ENCODE results near the gene ATP4A.
"Not testable (repeated sequence)": the region's sequence is repeated elsewhere in the genome, so short reads cannot be mapped to it uniquely, and the experiment has no call there.

The ATP4A gene

DNA sequence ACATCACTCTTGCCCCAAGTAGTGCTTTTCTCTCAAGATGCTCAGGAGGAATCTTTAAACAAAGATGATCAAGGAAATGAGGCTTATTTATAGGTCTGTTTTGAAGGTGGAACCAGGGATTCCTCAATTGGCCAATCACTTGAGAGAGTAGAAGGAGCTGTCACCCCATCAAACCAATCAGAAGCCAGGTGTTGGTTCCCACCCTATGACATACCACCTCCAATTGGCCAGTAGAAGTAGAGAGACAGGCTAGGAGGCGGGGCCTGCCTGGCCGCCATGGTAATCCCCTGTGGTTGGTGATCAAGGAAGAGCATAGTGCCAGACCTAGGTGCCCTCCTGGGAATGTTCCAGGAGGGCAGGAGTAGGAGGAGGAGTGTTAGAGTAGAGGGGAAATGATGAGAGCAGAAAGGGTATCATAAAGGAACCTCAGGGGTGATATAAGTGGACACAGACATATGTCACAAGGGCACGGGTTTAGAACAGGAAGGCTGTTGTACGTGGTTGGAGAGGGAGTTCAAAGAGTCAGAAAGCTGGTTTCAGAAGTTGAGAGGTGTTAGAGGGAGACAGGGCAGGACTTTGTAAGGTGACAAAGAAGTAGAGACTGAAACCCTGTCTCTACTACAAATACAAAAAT, 33.0 kb upstream of the ATP4A start:
- TF ChIP-seq POU2F2 (IDR thresholded peaks at IDR 0.05; ENCODE audit: low read depth, low read length), result no peak
- TF ChIP-seq SPI1 (IDR thresholded peaks at IDR 0.05; ENCODE audit: low read depth, low read length), result no peak
- TF ChIP-seq POLR2A (IDR thresholded peaks at IDR 0.05; ENCODE audit: low read depth, low read length), result no peak
- TF ChIP-seq TAF1 (IDR thresholded peaks at IDR 0.05; ENCODE audit: low read depth, low read length), result no peak
- no peak for TF ChIP-seq POLR2AphosphoS5 (IDR thresholded peaks at IDR 0.05; ENCODE audit: low read depth, low read length)
- TF ChIP-seq PAX5 (IDR thresholded peaks at IDR 0.05; ENCODE audit: insufficient read depth, low read length, severe bottlenecking), result no peak
- peak; percentile 87 for FAIRE-seq
- DNase-seq (ENCODE audit: insufficient read length, low spot score), result peak; percentile 66

- FAIRE-seq (no peak), DNase-seq (ENCODE audit: insufficient read length, low spot score) (no peak)
- TF ChIP-seq SPI1 (IDR thresholded peaks at IDR 0.05; ENCODE audit: low read depth, low read length), result no peak
- TF ChIP-seq POLR2AphosphoS5 (IDR thresholded peaks at IDR 0.05; ENCODE audit: low read depth, low read length), result no peak
- no peak for TF ChIP-seq TAF1 (IDR thresholded peaks at IDR 0.05; ENCODE audit: low read depth, low read length)
- TF ChIP-seq POU2F2 (IDR thresholded peaks at IDR 0.05; ENCODE audit: low read depth, low read length), result no peak
- no peak for TF ChIP-seq PAX5 (IDR thresholded peaks at IDR 0.05; ENCODE audit: insufficient read depth, low read length, severe bottlenecking)
- no peak for TF ChIP-seq POLR2A (IDR thresholded peaks at IDR 0.05; ENCODE audit: low read depth, low read length)
Measured at GRCh38 chr19:35595928-35596327, 32.5 kb upstream of the ATP4A start.

DNA sequence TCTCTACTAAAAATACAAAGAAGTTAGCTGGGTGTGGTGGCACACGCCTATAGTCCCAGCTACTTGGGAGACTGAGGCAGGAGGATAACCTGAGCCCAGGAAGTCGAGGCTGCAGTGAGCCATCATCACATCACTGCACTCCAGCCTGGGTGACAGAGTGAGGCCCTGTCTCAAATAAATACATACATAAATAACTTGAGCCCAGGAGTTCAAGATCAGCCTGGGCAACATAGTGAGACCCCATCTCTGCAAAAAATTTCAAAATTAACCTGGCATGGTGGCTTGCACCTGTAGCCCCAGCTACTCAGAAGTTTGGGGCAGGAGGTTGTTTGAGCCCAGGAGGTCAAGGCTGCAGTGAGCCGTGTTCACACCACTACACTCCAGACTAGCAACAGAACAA, 31.6 kb upstream of the ATP4A start:
- not testable (repeated sequence) for FAIRE-seq; DNase-seq (ENCODE audit: insufficient read length, low spot score)

GRCh38 chr19:35592226-35592625, 28.8 kb upstream of the ATP4A start:
- DNase-seq (ENCODE audit: insufficient read length, low spot score) (peak; percentile 36), FAIRE-seq (peak; percentile 64)
- TF ChIP-seq TAF1 (IDR thresholded peaks at IDR 0.05; ENCODE audit: low read depth, low read length), result no peak
- TF ChIP-seq POLR2AphosphoS5 (IDR thresholded peaks at IDR 0.05; ENCODE audit: low read depth, low read length), result no peak
- TF ChIP-seq POU2F2 (IDR thresholded peaks at IDR 0.05; ENCODE audit: low read depth, low read length), result no peak
- no peak for TF ChIP-seq SPI1 (IDR thresholded peaks at IDR 0.05; ENCODE audit: low read depth, low read length)

GRCh38 chr19:35590875-35591274, 27.4 kb upstream of the ATP4A start:
- no peak for TF ChIP-seq TAF1 (IDR thresholded peaks at IDR 0.05; ENCODE audit: low read depth, low read length)
- TF ChIP-seq PAX5 (IDR thresholded peaks at IDR 0.05; ENCODE audit: insufficient read depth, low read length, severe bottlenecking), result no peak
- TF ChIP-seq SPI1 (IDR thresholded peaks at IDR 0.05; ENCODE audit: low read depth, low read length), result no peak
- TF ChIP-seq POLR2A (IDR thresholded peaks at IDR 0.05; ENCODE audit: low read depth, low read length), result no peak
- TF ChIP-seq POU2F2 (IDR thresholded peaks at IDR 0.05; ENCODE audit: low read depth, low read length), result no peak
- TF ChIP-seq POLR2AphosphoS5 (IDR thresholded peaks at IDR 0.05; ENCODE audit: low read depth, low read length), result no peak
- no peak for DNase-seq (ENCODE audit: insufficient read length, low spot score)
- no peak for FAIRE-seq

GRCh38 chr19:35587321-35587720, 23.9 kb upstream of the ATP4A start:
- no peak for FAIRE-seq
- no peak for TF ChIP-seq POU2F2 (IDR thresholded peaks at IDR 0.05; ENCODE audit: low read depth, low read length)
- TF ChIP-seq PAX5 (IDR thresholded peaks at IDR 0.05; ENCODE audit: insufficient read depth, low read length, severe bottlenecking), result no peak
- no peak for TF ChIP-seq POLR2A (IDR thresholded peaks at IDR 0.05; ENCODE audit: low read depth, low read length)
- TF ChIP-seq POLR2AphosphoS5 (IDR thresholded peaks at IDR 0.05; ENCODE audit: low read depth, low read length), result no peak
- no peak for TF ChIP-seq TAF1 (IDR thresholded peaks at IDR 0.05; ENCODE audit: low read depth, low read length)
- TF ChIP-seq SPI1 (IDR thresholded peaks at IDR 0.05; ENCODE audit: low read depth, low read length), result no peak
- no peak for DNase-seq (ENCODE audit: insufficient read length, low spot score)

GRCh38 chr19:35585848-35586247, 22.4 kb upstream of the ATP4A start, which contains the start of gene PMIS2:
Gene PMIS2, plus strand, starts transcription at chr19:35586173. Its CDS starts 87 bp downstream, at chr19:35586260.
- DNase-seq (ENCODE audit: insufficient read length, low spot score), result no peak
- FAIRE-seq, result no peak
- no peak for TF ChIP-seq TAF1 (IDR thresholded peaks at IDR 0.05; ENCODE audit: low read depth, low read length)
- TF ChIP-seq POLR2AphosphoS5 (IDR thresholded peaks at IDR 0.05; ENCODE audit: low read depth, low read length), result no peak
- TF ChIP-seq SPI1 (IDR thresholded peaks at IDR 0.05; ENCODE audit: low read depth, low read length), result no peak
- TF ChIP-seq POU2F2 (IDR thresholded peaks at IDR 0.05; ENCODE audit: low read depth, low read length), result no peak
- TF ChIP-seq POLR2A (IDR thresholded peaks at IDR 0.05; ENCODE audit: low read depth, low read length), result no peak
- TF ChIP-seq PAX5 (IDR thresholded peaks at IDR 0.05; ENCODE audit: insufficient read depth, low read length, severe bottlenecking), result no peak

GRCh38 chr19:35582760-35583159, 19.3 kb upstream of the ATP4A start:
- TF ChIP-seq TAF1 (IDR thresholded peaks at IDR 0.05; ENCODE audit: low read depth, low read length) (no peak), POLR2A (IDR thresholded peaks at IDR 0.05; ENCODE audit: low read depth, low read length) (no peak), POU2F2 (IDR thresholded peaks at IDR 0.05; ENCODE audit: low read depth, low read length) (no peak), PAX5 (IDR thresholded peaks at IDR 0.05; ENCODE audit: insufficient read depth, low read length, severe bottlenecking) (no peak), SPI1 (IDR thresholded peaks at IDR 0.05; ENCODE audit: low read depth, low read length) (no peak), POLR2AphosphoS5 (IDR thresholded peaks at IDR 0.05; ENCODE audit: low read depth, low read length) (no peak)
- FAIRE-seq (no peak), DNase-seq (ENCODE audit: insufficient read length, low spot score) (no peak)

GRCh38 chr19:35578707-35579106, 15.2 kb upstream of the ATP4A start:
- DNase-seq (ENCODE audit: insufficient read length, low spot score) (no peak), FAIRE-seq (no peak)
- TF ChIP-seq SPI1 (IDR thresholded peaks at IDR 0.05; ENCODE audit: low read depth, low read length), result no peak
- no peak for TF ChIP-seq POU2F2 (IDR thresholded peaks at IDR 0.05; ENCODE audit: low read depth, low read length)
- no peak for TF ChIP-seq PAX5 (IDR thresholded peaks at IDR 0.05; ENCODE audit: insufficient read depth, low read length, severe bottlenecking)
- TF ChIP-seq POLR2AphosphoS5 (IDR thresholded peaks at IDR 0.05; ENCODE audit: low read depth, low read length), result no peak
- no peak for TF ChIP-seq POLR2A (IDR thresholded peaks at IDR 0.05; ENCODE audit: low read depth, low read length)
- no peak for TF ChIP-seq TAF1 (IDR thresholded peaks at IDR 0.05; ENCODE audit: low read depth, low read length)

GRCh38 chr19:35577918-35578317, 14.5 kb upstream of the ATP4A start:
- DNase-seq (ENCODE audit: insufficient read length, low spot score), result no peak
- FAIRE-seq, result no peak
- TF ChIP-seq TAF1 (IDR thresholded peaks at IDR 0.05; ENCODE audit: low read depth, low read length) (no peak), POLR2A (IDR thresholded peaks at IDR 0.05; ENCODE audit: low read depth, low read length) (no peak), SPI1 (IDR thresholded peaks at IDR 0.05; ENCODE audit: low read depth, low read length) (no peak), POU2F2 (IDR thresholded peaks at IDR 0.05; ENCODE audit: low read depth, low read length) (no peak), PAX5 (IDR thresholded peaks at IDR 0.05; ENCODE audit: insufficient read depth, low read length, severe bottlenecking) (no peak), POLR2AphosphoS5 (IDR thresholded peaks at IDR 0.05; ENCODE audit: low read depth, low read length) (no peak)
